Measurements from ENCODE around the gene SYVN1. TPM values are rescaled to one million over a fixed set of nuclear protein-coding genes. Genes with fewer than 3 reads are reported as not detected.

SYVN1 gene
- total RNA-seq, 1 donor from 2014 or later, result 5.6 TPM

- DNase-seq (ENCODE audit: low read depth in 2 of 2), result peak in 1 of 2 donors; percentile 56
Measured at GRCh38 chr11:65112546-65113360, 21.6 kb downstream of the SYVN1 start.

- peak; percentile 75 to 93 for DNase-seq (ENCODE audit: low read depth in 2 of 2)
Measured at GRCh38 chr11:65111744-65112545, 22.4 kb downstream of the SYVN1 start, which contains the start of gene TM7SF2. TSS of gene TM7SF2 (plus strand) at chr11:65111872. CDS start at chr11:65112016, 144 bp downstream.

GRCh38 chr11:65111159-65111743 lies 23.1 kb downstream of the SYVN1 start:
- DNase-seq (ENCODE audit: low read depth in 2 of 2), result no peak

GRCh38 chr11:65110354-65110861 lies 23.9 kb downstream of the SYVN1 start:
- DNase-seq (ENCODE audit: low read depth in 2 of 2), result peak; percentile 41 to 77

- no peak for DNase-seq (ENCODE audit: low read depth in 2 of 2)
Measured at GRCh38 chr11:65109231-65110198, 24.8 kb downstream of the SYVN1 start.

- no peak for DNase-seq (ENCODE audit: low read depth in 2 of 2)
Measured at GRCh38 chr11:65108469-65109123, 25.7 kb downstream of the SYVN1 start.

- no peak for DNase-seq (ENCODE audit: low read depth in 2 of 2)
Measured at GRCh38 chr11:65107751-65108468, 26.4 kb downstream of the SYVN1 start.

- no peak for DNase-seq (ENCODE audit: low read depth in 2 of 2)
Measured at GRCh38 chr11:65107078-65107477, 27.2 kb downstream of the SYVN1 start.

GRCh38 chr11:65104628-65105027 lies 29.7 kb downstream of the SYVN1 start:
- no peak for DNase-seq (ENCODE audit: low read depth in 2 of 2)

GRCh38 chr11:65103476-65103875 lies 30.8 kb downstream of the SYVN1 start:
- DNase-seq (ENCODE audit: low read depth in 2 of 2), result no peak

- peak in 1 of 2 donors; percentile 65 for DNase-seq (ENCODE audit: low read depth in 2 of 2)
Measured at GRCh38 chr11:65102142-65103095, 31.9 kb downstream of the SYVN1 start.

GRCh38 chr11:65100674-65101350 lies 33.5 kb downstream of the SYVN1 start:
- no peak for DNase-seq (ENCODE audit: low read depth in 2 of 2)

GRCh38 chr11:65096926-65097325 lies 37.4 kb downstream of the SYVN1 start:
- no peak for DNase-seq (ENCODE audit: low read depth in 2 of 2)

- peak; percentile 91 for DNase-seq (ENCODE audit: low read depth in 2 of 2)
Measured at GRCh38 chr11:65095974-65096806, 38.1 kb downstream of the SYVN1 start, which contains the start of gene VPS51. TSS of gene VPS51 (plus strand) at chr11:65096214. CDS start at chr11:65096251, 37 bp downstream.

- DNase-seq (ENCODE audit: low read depth in 2 of 2), result no peak
Measured at GRCh38 chr11:65095427-65095826, 38.9 kb downstream of the SYVN1 start.

- no peak for DNase-seq (ENCODE audit: low read depth in 2 of 2)
Measured at GRCh38 chr11:65090628-65091027, 43.7 kb downstream of the SYVN1 start.

GRCh38 chr11:65089621-65090020 lies 44.7 kb downstream of the SYVN1 start:
- DNase-seq (ENCODE audit: low read depth in 2 of 2), result no peak

Data from dermis microvascular lymphatic vessel endothelial cell (primary cell).